WTC11 (cell line): ENCODE results near the gene ZNF792. TPM values are rescaled to one million over a fixed set of nuclear protein-coding genes. Genes with fewer than 3 reads are reported as not detected.

ENCODE experiments used
- ATAC-seq: fragments of 200-7000 bp; cut with Tn5 transposase; 2 replicates; pipeline ENCODE4 v1.10.0; 2021; ENCODE audit warnings: mild to moderate bottlenecking, moderate library complexity
- CTCF ChIA-PET: fragments of 300-600 bp; sonication (Branson Sonifier 250); formaldehyde crosslinking; loops from one replicate; lab custom pipeline; 2021; ENCODE audit warnings: antibody characterized with exemption; lab: Charles Lee
- POLR2A ChIA-PET: fragments of 350-600 bp; sonication (Branson Sonifier 250); formaldehyde crosslinking; loops from one replicate; lab custom pipeline; 2021; ENCODE audit warnings: antibody characterized with exemption; lab: Charles Lee
- DNase-seq: peaks from one replicate; pipeline ENCODE4 v3.0.0; 2021; ENCODE audit warnings: low spot score
- H3K27ac Mint-ChIP-seq: 2 replicates; pipeline ENCODE4 v1.8.0; 2021; ENCODE audit warnings: mixed read lengths
- H3K27me3 Mint-ChIP-seq: 2 replicates; pipeline ENCODE4 v1.8.0; 2021; ENCODE audit warnings: low read depth, mild to moderate bottlenecking, moderate library complexity, mixed read lengths
- H3K36me3 Mint-ChIP-seq: 2 replicates; pipeline ENCODE4 v1.8.0; 2021; ENCODE audit warnings: mixed read lengths
- H3K4me1 Mint-ChIP-seq: 2 replicates; pipeline ENCODE4 v1.8.0; 2022; ENCODE audit warnings: mixed read lengths
- H3K4me3 Mint-ChIP-seq: 2 replicates; pipeline ENCODE4 v1.8.0; 2021; ENCODE audit warnings: mild to moderate bottlenecking, moderate library complexity, mixed read lengths
- H3K9me3 Mint-ChIP-seq: 2 replicates; pipeline ENCODE4 v1.8.0; 2021; ENCODE audit warnings: mixed read lengths
- AR ChIP-seq: fragments of 250-450 bp; sonication (Bioruptor Pico); IDR thresholded peaks from 2 replicates; pipeline ENCODE4 v1.9.0; 2021; ENCODE audit warnings: mild to moderate bottlenecking
- CREB1 ChIP-seq: sonication (generic); formaldehyde crosslinking; IDR thresholded peaks from 2 replicates; pipeline ENCODE4 v1.8.0; 2023; ENCODE audit warnings: mild to moderate bottlenecking, missing genetic modification reagents
- E2F1 ChIP-seq: sonication (generic); formaldehyde crosslinking; IDR thresholded peaks from 2 replicates; pipeline ENCODE4 v1.8.0; 2022; ENCODE audit warnings: mild to moderate bottlenecking, missing genetic modification reagents
- EMX1 ChIP-seq: fragments of 250-450 bp; sonication (Bioruptor Pico); IDR thresholded peaks from 2 replicates; pipeline ENCODE4 v1.8.0; 2021; ENCODE audit warnings: mild to moderate bottlenecking
- ETV6 ChIP-seq: sonication (generic); formaldehyde crosslinking; IDR thresholded peaks from 2 replicates; pipeline ENCODE4 v1.8.1; 2022; ENCODE audit warnings: mild to moderate bottlenecking, missing genetic modification reagents
- JUN ChIP-seq: sonication (generic); formaldehyde crosslinking; IDR thresholded peaks from 2 replicates; pipeline ENCODE4 v1.8.0; 2023; ENCODE audit warnings: mild to moderate bottlenecking, missing genetic modification reagents
- KAT7 ChIP-seq: sonication (generic); formaldehyde crosslinking; IDR thresholded peaks from 2 replicates; pipeline ENCODE4 v1.8.1; 2023; ENCODE audit warnings: missing genetic modification reagents, mild to moderate bottlenecking, borderline replicate concordance
- MYBL2 ChIP-seq: sonication (generic); formaldehyde crosslinking; IDR thresholded peaks from 2 replicates; pipeline ENCODE4 v1.8.1; 2023; ENCODE audit warnings: mild to moderate bottlenecking, moderate library complexity, missing genetic modification reagents
- NFATC4 ChIP-seq: fragments of 250-450 bp; sonication (Bioruptor Pico); IDR thresholded peaks from 2 replicates; pipeline ENCODE4 v1.9.0; 2021; ENCODE audit warnings: mild to moderate bottlenecking
- NR1H2 ChIP-seq: sonication (generic); formaldehyde crosslinking; IDR thresholded peaks from 2 replicates; pipeline ENCODE4 v1.9.0; 2021; ENCODE audit warnings: mild to moderate bottlenecking, moderate library complexity, missing genetic modification reagents
- NR2C2 ChIP-seq: sonication (generic); formaldehyde crosslinking; IDR thresholded peaks from 2 replicates; pipeline ENCODE4 v1.8.0; 2022; ENCODE audit warnings: mild to moderate bottlenecking, missing genetic modification reagents
- OVOL2 ChIP-seq: fragments of 250-450 bp; sonication (Bioruptor Pico); IDR thresholded peaks from 2 replicates; pipeline ENCODE4 v1.9.0; 2021; ENCODE audit warnings: mild to moderate bottlenecking, borderline replicate concordance
- STAT6 ChIP-seq: sonication (generic); formaldehyde crosslinking; conservative IDR thresholded peaks from 2 replicates; pipeline ENCODE4 v1.8.1; 2023; ENCODE audit warnings: mild to moderate bottlenecking, low read depth, missing genetic modification reagents, moderate library complexity
- USF1 ChIP-seq: sonication (generic); formaldehyde crosslinking; IDR thresholded peaks from 2 replicates; pipeline ENCODE4 v1.8.0; 2022; ENCODE audit warnings: mild to moderate bottlenecking, missing genetic modification reagents
- ZMAT4 ChIP-seq: fragments of 250-450 bp; sonication (Bioruptor Pico); IDR thresholded peaks from 2 replicates; pipeline ENCODE4 v1.9.0; 2021; ENCODE audit warnings: mild to moderate bottlenecking
- ZNF121 ChIP-seq: sonication (generic); formaldehyde crosslinking; IDR thresholded peaks from 2 replicates; pipeline ENCODE4 v1.8.0; 2023; ENCODE audit warnings: missing genetic modification reagents
- ZNF219 ChIP-seq: sonication (generic); formaldehyde crosslinking; IDR thresholded peaks from 2 replicates; pipeline ENCODE4 v1.8.0; 2023; ENCODE audit warnings: missing genetic modification reagents, mild to moderate bottlenecking, borderline replicate concordance
- ZNF232 ChIP-seq: sonication (generic); formaldehyde crosslinking; IDR thresholded peaks from 2 replicates; pipeline ENCODE4 v1.8.0; 2022; ENCODE audit warnings: mild to moderate bottlenecking, missing genetic modification reagents
- ZNF281 ChIP-seq: sonication (generic); formaldehyde crosslinking; IDR thresholded peaks from 2 replicates; pipeline ENCODE4 v1.8.0; 2023; ENCODE audit warnings: mild to moderate bottlenecking, missing genetic modification reagents
- ZNF317 ChIP-seq: sonication (generic); formaldehyde crosslinking; IDR thresholded peaks from 2 replicates; pipeline ENCODE4 v1.8.1; 2023; ENCODE audit warnings: low read depth, mild to moderate bottlenecking, moderate library complexity, missing genetic modification reagents, borderline replicate concordance
- ZNF425 ChIP-seq: fragments of 250-450 bp; sonication (Bioruptor Pico); conservative IDR thresholded peaks from 2 replicates; pipeline ENCODE4 v1.9.0; 2021; ENCODE audit warnings: mild to moderate bottlenecking
- total RNA-seq: library from RNA; stranded (reverse); gene quantifications from 3 replicates; pipeline ENCODE4 v1.2.3, GENCODE V29; 2021

ZNF792 gene
- total RNA-seq, 1 experiment from 2014 or later: 12.9 TPM

- peak within 1 kb of the TSS; percentile 83 for H3K27ac Mint-ChIP-seq
- peaks cover 13% of the 10 kb centered on the region for H3K36me3 Mint-ChIP-seq
- ChIA-PET CTCF (interaction anchor here (0.6 to 4.6 kb wide), 13 partner anchors 10 to 208 kb away, joined by 3 to 33 read pairs (median 3); partner anchors contain the start of gene LGI4), POLR2A (interaction anchor here (0.7 to 1.7 kb wide), 6 partner anchors 16 to 978 kb away, joined by 3 to 5 read pairs (median 3); no protein-coding TSS in a partner anchor)
- H3K4me3 Mint-ChIP-seq: peak within 1 kb of the TSS; percentile 95
- ATAC-seq (peak; percentile 100), DNase-seq (peak; percentile 94)
- peaks cover 19% of the 10 kb centered on the region for H3K27me3 Mint-ChIP-seq
- peaks cover 8% of the 10 kb centered on the region for H3K9me3 Mint-ChIP-seq
- peaks cover 11% of the 10 kb centered on the region for H3K4me1 Mint-ChIP-seq
- TF ChIP-seq AR (CRISPR knock-in tag): no peak
- no peak for TF ChIP-seq ZMAT4 (CRISPR knock-in tag)
- no peak; the same call in 1 of the 2 replicates for TF ChIP-seq ETV6 (CRISPR knock-in tag)
- TF ChIP-seq E2F1: no peak
- TF ChIP-seq ZNF219: no peak
- TF ChIP-seq ZNF121 (CRISPR knock-in tag): peak; percentile 88; the same call in 1 of the 2 replicates
- TF ChIP-seq ZNF317 (CRISPR knock-in tag): no peak
- no peak for TF ChIP-seq ZNF425 (CRISPR knock-in tag)
- TF ChIP-seq OVOL2: no peak
- no peak for TF ChIP-seq KAT7
- TF ChIP-seq NR2C2 (CRISPR knock-in tag): no peak
- no peak for TF ChIP-seq CREB1 (CRISPR knock-in tag)
- TF ChIP-seq NFATC4 (CRISPR knock-in tag): no peak
- TF ChIP-seq EMX1 (CRISPR knock-in tag): no peak
- TF ChIP-seq JUN (CRISPR knock-in tag): no peak
- no peak for TF ChIP-seq ZNF232 (CRISPR knock-in tag)
- no peak for TF ChIP-seq NR1H2 (CRISPR knock-in tag)
- TF ChIP-seq STAT6 (CRISPR knock-in tag): no peak
- TF ChIP-seq MYBL2 (CRISPR knock-in tag): peak; percentile 42; the same call in 1 of the 2 replicates
- peak; percentile 19; the same call in 1 of the 2 replicates for TF ChIP-seq USF1 (CRISPR knock-in tag)
- TF ChIP-seq ZNF281 (CRISPR knock-in tag): no peak
Measured at GRCh38 chr19:34926685-34927375, 37.2 kb downstream of the ZNF792 start, which contains the start of gene ZNF30. Gene ZNF30, plus strand, starts transcription at chr19:34926903. Its CDS starts 3,045 bp downstream, at chr19:34929948.
